ENCODE data around the gene KLF6.

Gene KLF6

GRCh38 chr10:3784510-3785250 lies at the start of gene KLF6:
KLF6 (minus strand) TSS chr10:3785209; CDS start chr10:3785014, 195 bp downstream.
- peak; percentile 34 for DNase-seq (ENCODE audit: low spot score)

GRCh38 chr10:3834404-3834803 lies 49.4 kb upstream of the KLF6 start:
- no peak for DNase-seq (ENCODE audit: low spot score)

GRCh38 chr10:3833046-3833445 lies 48.0 kb upstream of the KLF6 start:
- DNase-seq (ENCODE audit: low spot score), result no peak

GRCh38 chr10:3832022-3832786 lies 47.2 kb upstream of the KLF6 start:
- DNase-seq (ENCODE audit: low spot score), result no peak

DNA sequence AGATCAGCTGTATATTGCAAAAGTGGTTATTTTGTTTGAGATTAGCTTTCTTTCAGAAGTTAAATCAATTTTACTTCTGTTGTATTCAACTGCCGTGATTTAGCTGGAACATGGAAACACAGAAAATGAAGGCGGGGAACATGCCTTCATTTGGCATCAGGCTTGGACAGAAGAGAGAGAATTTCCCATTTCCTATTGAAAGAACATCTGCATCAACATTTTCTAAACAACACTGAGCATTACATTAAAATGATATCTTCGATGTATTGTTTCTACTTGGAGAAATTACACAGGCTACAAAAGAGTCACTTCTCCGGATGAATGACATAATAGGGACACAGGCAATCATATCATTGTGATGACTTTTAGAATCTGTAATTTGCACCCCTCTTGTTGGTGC lies 46.6 kb upstream of the KLF6 start:
- no peak for DNase-seq (ENCODE audit: low spot score)

GRCh38 chr10:3830946-3831345 lies 45.9 kb upstream of the KLF6 start:
- DNase-seq (ENCODE audit: low spot score), result no peak

- no peak for DNase-seq (ENCODE audit: low spot score)
Measured at GRCh38 chr10:3829156-3830050, 44.4 kb upstream of the KLF6 start.

DNA sequence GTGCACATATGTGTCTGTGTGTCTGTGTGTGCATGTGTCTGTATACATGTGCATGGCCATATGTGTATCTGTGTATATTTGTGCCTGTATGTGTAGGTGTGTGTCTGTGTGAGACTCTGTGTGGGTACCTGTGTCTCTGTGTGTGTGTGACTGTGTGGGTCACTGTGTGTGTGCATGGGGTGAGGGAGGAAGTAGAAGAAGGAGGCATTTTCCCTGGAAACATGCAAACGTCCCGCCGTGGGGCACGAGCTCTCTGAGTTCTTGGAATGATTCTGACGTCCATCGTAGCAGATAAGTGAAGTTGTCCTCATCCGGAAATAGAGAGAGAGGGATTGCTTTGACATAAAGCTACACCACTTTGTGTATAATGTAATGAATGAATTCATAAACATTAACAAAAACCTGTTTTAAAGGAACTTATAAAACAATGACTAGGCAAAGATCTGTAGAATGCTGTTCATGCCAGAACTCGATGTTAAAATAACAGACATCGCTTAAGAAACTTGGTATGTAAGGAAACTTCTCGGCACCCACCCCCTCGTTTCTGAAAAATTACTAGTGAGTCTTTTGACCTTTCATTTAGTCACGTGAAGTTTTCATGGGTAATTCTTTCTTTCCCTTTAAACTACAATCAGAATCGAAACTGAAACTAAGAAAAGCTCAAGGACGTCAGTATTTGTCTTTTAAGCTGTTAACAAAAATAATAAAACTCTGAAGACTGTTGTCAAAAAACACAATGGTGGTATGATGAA lies 43.6 kb upstream of the KLF6 start:
- DNase-seq (ENCODE audit: low spot score), result peak; percentile 44

- no peak for DNase-seq (ENCODE audit: low spot score)
Measured at GRCh38 chr10:3827768-3828403, 42.9 kb upstream of the KLF6 start.

DNA sequence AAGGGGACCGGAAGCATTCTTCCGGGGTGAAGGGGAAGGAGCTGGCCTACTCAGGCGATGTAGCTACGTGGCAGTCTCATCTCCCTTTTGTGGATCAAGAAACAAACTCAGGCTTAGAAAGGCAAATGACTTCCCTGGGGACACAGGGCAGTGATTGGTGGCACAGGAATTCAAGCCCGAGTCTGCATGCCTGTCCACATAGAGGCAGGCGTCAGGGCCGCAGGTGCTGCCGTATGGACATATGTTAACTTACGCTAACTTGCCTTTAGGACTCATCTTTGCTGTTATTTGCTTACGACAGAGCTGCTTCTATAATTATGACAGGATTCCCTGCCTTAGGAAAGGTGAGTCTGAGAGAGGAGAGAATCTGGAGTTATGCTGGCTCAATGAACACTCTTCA lies 42.3 kb upstream of the KLF6 start:
- no peak for DNase-seq (ENCODE audit: low spot score)

DNA sequence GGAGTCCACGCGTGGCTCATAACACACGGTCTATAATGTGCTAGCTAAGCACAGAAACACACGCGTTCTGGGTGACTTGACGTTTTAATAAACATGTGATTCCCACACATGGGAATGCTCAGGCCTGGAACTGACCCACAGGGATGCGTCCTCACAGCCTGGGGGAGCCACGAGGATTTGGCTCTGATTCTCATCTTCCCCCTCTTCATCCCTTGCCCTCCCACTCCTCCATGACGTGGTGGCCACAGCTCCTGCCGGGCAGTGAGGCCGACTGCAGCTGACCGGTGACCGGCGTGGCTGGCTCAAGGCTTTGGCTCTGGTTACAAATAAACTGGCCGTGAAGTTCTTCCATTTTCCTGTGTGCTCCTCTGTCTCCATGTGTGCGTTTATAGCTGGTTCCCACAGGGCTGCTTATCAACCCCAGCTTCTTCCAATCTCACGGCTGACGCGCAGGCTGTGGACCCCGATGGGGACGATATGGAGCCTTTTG lies 40.9 kb upstream of the KLF6 start:
- no peak for DNase-seq (ENCODE audit: low spot score)

DNA sequence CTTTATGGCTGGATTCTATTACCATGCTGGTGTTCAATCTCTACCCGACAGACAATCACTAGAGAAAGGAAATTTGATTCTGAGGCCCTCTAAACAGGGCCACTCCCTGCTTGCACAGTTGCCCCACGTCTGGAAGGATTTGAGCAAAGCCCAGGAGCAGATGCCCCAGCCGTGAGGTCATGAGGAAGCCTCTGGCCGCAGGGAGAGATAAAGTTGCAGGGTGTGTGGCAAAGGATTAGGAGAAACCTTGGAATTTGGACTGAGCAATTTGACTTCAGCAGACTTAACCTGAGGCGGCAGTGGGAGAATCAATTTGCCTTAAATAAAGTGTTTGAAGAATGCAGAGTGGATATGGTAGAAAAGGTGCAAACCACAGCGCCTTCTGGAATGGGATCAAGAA lies 40.2 kb upstream of the KLF6 start:
- peak; percentile 40 for DNase-seq (ENCODE audit: low spot score)

DNA sequence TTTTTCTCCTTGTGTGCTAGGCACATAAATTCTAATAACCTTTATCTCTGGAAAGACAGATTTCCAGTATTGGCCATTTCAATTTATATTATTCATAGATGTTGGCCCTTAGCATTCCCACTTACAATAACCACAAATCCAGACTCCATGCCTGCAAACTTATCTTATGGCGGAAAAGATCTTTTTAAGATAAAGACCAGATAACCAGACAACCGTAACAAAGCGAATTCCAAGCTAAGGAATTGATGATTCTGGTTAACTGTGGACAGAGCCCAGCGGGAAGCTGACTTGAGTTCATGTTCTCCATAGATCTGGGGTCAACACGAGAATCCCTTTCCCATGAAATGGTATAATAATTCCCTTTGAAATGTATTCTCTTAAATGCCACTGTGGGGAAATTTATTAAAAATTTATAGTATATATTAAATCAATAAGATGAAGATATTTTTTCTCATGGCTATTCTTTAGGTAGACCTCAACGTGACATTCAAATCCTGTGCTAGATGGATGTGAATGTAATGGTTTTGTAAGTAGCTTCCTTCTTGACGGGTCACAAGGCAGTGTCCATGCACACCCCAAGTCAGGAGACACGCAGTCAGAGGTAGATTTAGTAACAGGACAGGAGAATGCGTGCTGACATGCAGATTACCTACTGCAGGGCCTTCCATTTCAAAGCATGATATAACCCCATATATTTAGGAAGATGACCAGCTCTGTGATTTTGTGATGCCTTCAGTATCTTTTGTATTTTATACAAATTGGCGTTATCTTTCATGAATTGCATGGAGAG lies 37.7 kb upstream of the KLF6 start:
- DNase-seq (ENCODE audit: low spot score), result no peak

- no peak for DNase-seq (ENCODE audit: low spot score)
Measured at GRCh38 chr10:3820255-3820654, 35.2 kb upstream of the KLF6 start.

- DNase-seq (ENCODE audit: low spot score), result no peak
Measured at GRCh38 chr10:3816995-3817394, 32.0 kb upstream of the KLF6 start.

- DNase-seq (ENCODE audit: low spot score), result no peak
Measured at GRCh38 chr10:3814838-3815220, 29.8 kb upstream of the KLF6 start.

DNA sequence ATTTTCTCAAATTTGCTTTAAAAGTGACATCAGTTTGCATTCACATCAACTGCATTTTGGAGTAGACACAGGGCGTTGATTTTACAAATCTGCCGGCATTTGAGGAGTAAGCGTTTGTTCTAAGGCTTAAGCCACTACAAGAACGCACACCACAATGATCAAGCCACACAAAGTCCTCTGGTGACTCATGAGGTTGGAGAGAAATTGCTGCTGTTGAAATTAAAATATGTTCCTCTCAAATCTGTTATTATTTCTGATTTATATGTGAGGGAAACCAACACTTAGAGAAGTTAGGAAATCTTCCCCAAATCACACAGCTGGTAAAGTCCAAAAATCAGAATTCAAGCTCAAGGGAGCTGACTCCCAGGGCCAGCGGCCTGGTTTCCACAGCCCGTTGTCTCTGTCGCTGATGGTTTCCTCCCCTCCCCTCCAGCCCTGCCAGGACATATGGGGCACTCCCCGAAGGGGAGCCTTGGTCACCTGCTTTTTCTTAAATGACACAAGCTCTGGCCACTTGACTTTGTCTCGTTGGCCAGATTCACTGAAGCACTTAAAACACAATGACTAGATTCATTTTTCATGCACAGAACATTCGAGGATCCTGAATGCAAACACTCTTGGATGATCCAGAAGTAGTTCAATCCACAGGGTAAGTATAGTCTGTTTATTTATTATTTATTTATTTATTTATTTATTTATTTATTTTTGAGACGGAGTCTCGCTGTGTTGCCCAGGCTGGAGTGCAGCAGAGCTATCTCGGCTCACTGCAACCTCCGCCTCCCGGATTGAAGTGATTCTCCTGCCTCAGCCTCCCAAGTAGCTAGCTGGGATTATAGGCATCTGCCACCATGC lies 29.2 kb upstream of the KLF6 start:
- no peak for DNase-seq (ENCODE audit: low spot score)

GRCh38 chr10:3813267-3813666 lies 28.3 kb upstream of the KLF6 start:
- no peak for DNase-seq (ENCODE audit: low spot score)

- no peak for DNase-seq (ENCODE audit: low spot score)
Measured at GRCh38 chr10:3812141-3812540, 27.1 kb upstream of the KLF6 start.

Measured in AG08396 (cell line).